ENCODE data around the gene KRTAP22-1.

DNA sequence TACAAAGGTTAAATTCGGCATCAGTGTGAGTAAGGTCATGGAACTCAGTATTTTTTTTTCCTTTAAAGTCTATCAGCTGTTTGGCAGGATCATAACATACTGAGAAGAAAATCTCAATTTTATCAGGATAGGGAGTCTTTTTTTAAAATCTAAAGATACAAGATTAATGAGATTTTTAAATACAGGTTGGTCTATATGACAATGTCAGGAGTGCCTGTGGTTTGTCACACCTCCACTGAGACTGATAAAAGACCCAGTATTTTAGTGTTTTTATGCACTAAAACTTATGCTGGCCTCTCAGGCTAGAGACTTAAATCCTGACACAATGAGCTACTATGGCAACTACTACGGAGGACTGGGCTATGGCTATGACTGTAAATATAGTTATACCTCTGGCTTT lies 41.7 kb downstream of the KRTAP22-1 start, which contains the start of gene KRTAP20-3:
- no peak for TF ChIP-seq POLR2A (IDR thresholded peaks at IDR 0.05)
- TF ChIP-seq, protein P1, sequence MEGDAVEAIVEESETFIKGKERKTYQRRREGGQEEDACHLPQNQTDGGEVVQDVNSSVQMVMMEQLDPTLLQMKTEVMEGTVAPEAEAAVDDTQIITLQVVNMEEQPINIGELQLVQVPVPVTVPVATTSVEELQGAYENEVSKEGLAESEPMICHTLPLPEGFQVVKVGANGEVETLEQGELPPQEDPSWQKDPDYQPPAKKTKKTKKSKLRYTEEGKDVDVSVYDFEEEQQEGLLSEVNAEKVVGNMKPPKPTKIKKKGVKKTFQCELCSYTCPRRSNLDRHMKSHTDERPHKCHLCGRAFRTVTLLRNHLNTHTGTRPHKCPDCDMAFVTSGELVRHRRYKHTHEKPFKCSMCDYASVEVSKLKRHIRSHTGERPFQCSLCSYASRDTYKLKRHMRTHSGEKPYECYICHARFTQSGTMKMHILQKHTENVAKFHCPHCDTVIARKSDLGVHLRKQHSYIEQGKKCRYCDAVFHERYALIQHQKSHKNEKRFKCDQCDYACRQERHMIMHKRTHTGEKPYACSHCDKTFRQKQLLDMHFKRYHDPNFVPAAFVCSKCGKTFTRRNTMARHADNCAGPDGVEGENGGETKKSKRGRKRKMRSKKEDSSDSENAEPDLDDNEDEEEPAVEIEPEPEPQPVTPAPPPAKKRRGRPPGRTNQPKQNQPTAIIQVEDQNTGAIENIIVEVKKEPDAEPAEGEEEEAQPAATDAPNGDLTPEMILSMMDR (IDR thresholded peaks at IDR 0.05) = no peak

Measured in adrenal gland (tissue), 5 donors.